ENCODE measurements around the gene NKD2.
"Not testable (repeated sequence)": the region's sequence is repeated elsewhere in the genome, so short reads cannot be mapped to it uniquely, and the experiment has no call there.

NKD2 gene

DNA sequence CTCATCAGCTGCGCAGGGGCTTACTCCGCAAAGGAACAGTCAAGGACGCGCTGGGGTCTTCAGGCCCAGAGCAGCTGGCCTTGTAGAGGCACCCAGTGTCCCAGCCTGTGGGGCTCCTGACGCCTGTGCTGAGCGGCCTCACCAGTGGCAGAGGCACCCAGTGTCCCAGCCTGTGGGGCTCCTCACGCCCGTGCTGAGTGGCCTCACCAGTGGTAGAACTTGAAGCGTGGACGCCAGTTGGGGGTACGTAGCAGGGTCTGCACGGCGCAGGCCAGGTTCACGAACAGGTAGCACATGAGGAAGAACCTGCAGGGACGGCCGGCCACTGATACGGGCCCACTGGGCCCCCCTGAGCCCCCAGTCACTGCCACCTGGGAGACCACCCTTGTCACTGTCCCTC lies 67.3 kb downstream of the NKD2 start:
- no peak for DNase-seq

DNA sequence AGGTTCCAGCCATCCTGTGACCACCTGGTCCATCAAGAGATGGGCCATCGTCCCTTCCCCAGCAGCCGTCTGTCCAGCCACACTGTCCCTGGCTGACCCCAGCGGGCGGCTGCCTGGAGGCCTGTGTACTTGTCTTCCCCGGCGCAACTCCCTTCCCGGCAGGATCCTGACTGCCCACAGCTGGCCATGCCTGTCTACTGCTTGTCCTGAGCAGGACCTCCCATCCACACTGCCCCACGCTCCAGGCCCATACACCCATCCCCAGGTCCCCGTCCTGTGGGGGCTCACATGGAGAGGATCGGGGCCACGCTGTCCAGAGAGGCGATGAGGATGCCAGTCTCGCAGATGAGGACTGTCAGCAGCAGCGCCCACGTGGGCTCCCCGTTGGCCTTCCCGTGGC lies 67.8 kb downstream of the NKD2 start:
- no peak for DNase-seq

DNA sequence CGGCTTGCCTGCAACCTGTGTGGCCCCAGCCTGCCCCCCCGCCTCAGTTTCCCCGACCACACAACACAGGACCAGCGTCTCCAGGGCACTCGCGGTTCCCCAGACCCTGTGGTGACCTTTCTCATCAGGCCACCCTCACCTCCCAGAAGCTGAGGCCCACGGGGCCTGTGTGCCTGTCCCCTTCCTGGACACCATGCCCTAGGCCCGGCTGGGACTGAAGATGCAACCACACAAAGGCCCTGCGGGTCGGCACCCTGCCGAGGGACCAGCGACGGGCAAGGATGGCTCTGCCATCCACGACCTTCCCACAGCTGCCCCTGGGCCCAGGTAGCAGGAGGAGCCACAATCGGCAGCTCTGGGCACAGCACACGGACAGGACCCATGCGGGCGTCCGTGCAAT lies 68.4 kb downstream of the NKD2 start:
- DNase-seq: no peak

DNA sequence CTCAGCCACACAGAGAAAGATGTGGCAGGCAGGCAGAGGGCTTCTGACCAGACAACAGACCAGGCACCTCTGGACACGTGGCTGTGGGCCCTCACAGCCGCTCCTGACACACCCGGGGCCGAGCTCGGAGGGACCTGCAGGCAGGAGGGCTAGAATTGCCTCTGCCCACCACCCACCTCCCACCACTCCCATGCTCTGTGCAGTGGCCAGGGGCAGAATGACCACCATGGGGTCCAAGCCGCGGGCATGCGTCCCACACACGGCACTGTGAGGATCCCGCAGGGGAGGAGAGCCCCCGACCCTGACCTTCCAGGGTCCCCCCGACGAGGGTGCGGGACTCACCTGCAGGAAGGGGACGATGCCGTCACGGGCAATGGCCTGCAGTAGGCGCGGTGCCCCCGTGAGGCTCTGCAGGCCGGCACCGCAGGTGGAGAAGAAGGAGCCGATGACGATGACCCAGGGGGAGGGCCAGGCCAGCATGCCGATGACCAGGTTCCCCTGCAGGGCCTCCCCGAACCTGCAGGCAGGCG lies 69.0 kb downstream of the NKD2 start:
- no peak for DNase-seq

DNA sequence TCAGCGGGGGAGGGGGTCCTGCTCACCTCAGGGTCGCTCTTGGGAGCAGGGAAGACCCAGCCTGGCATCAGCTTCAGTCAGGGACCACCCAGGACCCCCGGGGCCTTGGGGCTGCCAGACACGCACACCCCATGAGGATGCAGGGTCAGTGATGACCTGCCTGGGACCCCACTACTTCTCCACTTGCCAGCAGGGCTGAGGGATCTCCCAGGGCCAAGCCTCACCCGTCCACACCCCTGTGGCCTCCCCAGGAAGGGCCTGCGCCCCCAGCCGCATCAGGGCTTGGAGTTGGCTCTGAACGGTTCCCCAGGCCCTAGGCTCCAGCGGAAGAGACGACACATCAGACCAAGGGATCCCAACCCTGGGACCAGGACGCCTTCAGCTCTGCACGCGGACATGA lies 69.6 kb downstream of the NKD2 start:
- no peak for DNase-seq

DNA sequence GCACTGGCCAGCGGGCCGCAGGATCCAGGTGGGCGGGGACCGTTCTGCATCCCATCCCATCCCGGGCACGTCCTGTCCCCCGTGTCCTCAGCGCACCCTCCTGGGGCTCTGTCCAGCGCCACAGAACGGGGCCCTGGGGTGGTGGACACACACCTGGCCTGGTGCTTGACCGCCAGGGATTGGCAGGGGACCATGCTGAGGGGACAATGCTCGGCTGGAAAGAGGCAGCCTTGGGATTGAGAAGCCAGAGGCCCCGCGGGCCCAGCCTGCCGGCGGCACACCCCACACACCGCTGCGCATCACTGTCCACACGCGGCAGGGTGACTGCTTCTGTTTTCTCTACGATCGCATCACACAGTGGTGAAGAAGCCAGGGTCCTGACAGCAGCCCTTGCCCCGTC lies 70.2 kb downstream of the NKD2 start:
- DNase-seq: no peak

DNA sequence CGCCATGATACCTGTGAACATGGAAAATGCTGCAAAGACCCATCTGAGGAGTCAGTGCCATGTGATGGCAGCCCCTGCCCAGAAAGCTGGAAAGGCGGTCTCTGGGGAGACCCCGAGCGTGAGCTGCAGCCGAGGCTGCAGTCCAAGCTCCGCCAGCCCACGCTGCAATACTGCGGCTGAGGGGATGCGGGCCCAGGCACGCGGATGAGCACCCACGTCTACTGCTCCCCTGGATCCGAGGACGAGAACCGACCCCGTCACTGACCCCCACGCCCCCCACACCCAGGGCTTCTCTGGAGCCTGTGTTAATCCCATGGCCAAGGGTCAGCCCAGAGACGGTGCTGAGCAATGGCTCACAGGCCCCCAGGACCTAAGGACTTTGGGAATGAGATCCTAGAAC lies 70.9 kb downstream of the NKD2 start:
- no peak for DNase-seq

DNA sequence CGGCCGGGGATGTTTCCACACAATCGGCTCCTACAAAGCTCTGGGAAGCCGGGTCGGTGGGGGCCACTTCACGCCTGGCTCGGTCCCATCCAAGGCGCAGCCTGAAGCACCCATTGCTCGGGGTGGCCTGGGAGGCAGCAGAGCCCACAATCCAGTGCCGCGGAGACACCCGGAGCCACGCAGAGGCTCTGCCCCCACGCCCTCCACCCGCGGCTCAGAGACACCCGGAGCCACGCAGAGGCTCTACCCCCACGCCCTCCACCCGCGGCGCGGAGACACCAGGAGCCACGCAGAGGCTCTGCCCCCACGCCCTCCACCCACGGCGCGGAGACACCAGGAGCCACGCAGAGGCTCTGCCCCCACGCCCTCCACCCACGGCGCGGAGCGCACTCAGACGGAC lies 71.4 kb downstream of the NKD2 start:
- DNase-seq: no peak

DNA sequence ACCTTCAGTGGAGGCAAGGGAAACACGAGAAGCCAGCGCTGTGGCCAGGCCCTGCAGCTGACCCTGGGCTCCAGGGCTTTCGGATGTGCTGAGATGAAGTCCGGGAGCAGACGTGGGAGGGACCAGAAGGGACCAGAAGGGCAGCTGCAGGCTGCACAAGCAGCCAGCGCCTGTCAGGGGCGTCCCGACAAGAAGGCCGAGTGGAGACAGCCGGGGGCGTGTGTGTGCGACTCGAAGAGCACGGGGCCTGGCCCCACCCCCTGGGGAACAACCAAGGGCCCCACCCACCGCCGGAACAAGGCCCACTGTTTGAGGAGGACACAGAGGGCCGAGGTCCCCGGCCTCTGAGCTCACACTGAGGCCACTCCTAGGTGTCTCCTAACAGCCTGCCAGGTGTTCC lies 71.8 kb downstream of the NKD2 start:
- no peak for DNase-seq

DNA sequence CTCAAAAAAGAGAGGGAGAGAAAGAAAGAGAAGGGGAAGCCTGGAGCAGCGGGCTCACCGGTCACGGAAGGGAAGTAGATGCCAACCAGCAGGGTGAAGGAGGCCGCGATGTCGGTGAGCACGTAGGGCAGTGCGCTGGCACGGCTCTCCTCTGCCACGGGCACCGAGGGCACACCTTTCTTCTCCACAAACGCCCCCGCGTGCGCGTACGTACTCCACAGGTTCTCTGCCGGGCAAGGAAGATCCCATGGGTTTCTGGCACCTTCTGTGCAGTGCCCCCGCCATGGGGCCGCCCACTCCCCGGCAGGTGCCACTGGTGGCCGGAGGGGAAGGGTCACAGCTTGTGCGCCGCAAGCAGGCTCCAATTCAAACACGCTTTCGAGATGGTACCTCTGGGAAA lies 72.9 kb downstream of the NKD2 start:
- no peak for DNase-seq

DNA sequence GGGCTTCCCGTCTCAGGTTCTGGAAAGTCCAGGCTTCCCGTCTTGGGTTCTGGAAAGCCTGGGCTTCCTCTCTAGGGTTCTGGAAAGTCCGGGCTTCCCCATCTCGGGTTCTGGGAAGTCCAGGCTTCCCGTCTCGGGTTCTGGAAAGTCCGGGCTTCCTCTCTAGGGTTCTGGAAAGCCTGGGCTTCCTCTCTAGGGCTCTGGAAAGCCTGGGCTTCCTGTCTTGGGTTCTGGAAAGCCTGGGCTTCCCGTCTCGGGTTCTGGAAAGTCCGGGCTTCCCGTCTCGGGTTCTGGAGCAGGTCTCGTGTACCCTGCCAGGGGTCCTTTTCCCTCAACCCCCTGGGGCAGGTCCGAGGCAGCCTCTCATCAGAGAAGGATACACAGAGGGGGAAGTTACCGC lies 74.4 kb downstream of the NKD2 start:
- DNase-seq: not testable (repeated sequence)

DNA sequence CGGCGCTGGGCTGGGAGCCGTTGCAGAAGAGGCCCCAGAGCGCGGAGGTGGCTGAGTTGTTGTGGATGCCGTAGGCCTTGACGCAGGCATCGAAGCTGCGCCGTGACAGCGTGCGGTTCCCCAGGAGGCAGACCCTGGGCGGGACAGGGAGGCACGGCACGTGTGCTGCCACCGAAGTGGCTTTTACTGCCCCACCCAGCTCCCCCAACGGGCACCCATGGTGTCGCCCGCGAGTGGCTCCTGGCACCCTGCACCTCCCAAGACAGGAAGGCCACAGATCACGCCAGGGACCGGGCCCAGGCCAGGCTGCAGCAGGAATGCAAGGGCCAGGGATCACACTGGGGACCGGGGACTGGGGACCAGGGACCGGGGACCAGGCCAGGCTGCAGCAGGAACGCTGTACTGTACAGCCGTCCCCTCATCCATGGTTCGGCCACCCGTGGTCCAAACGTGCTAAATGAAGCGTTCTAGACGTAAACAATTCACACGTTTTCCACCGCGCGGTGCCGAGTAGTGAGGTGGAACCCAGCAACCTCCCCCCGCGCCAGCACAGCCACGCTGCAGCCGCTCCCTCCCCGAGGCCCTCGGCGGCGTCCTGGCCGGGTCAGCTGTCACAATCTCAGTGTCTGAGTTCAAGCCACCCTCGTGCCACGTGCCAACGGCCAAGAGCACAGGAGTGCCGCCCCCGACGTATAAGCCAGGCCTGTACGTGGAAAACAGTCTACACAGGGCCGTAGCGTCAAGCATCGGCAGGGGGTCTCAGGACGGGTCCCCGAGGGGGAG lies 75.4 kb downstream of the NKD2 start:
- DNase-seq: no peak

DNA sequence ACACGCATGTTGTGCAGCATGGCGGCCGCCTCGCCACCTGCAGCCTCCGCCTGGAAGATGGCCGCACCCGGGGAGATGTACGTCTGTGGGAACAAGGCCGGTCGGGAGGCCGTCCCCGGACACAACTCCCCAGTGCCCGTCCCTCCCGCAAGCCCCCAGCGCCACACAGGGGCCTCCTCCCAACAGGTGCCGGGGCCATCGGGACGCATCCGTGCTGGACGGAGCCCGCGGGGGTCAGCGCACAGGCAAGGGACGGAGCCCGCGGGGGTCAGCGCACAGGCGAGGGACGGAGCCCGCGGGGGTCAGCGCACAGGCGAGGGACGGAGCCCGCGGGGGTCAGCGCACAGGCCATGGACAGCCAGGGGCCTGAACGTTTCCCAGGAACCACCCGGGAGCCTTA lies 76.8 kb downstream of the NKD2 start:
- no peak for DNase-seq

DNA sequence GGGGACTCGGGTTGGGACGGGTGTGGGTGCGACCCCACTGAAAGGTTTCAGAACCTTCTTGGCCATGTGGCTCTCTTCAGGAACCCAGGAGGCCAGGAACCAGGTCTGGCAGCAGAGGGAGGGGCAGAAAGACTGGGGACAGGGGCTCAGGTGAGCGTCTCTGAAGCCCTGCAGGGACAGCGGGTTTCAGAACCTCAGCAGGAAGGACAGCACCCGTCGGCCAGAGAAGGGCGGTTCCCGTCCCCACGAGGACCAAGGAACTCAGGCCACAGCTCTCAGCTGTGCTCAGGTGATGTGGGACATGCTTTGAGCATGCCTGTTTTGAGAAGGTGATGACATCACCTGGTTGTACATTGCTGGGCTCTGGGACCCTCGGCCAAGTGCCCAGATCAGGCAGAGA lies 77.5 kb downstream of the NKD2 start:
- DNase-seq: no peak

DNA sequence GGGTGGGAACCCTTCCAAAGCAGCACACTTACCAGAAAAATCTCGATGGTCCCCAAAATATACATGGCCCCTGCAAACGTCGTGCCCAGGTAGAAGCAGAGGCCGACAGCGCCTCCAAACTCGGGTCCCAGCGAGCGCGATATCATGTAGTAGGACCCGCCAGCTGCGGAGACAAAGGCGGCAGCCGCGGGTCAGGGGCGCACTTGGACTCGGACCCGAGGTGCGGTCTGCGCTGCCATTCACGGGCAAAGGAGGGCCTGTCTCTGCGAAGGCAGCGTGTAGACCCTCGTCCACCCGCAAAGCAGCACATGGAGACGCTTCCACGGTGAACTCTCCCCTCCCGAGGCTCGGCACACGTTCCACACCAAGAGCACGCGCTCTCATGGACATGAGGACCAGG lies 78.3 kb downstream of the NKD2 start:
- DNase-seq: no peak

DNA sequence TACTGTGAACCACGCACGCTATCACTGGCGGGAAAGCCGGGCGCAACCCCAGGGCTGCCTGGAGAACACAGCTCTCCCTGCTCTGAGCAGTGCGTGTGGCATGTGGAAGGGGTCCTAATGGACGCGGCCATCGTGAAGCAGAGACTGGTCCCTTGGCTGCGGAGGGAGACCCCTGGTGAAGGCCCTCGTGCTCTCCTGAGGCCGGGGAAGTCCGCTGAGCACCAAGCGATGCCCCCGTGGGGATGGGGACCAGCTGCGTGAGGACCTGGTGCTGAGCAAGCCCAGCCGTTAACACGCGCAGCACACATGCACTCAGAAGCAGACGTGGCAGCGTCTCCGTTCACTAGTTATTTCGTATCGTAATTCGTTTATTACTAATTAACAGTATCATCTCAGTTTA lies 78.8 kb downstream of the NKD2 start:
- no peak for DNase-seq

DNA sequence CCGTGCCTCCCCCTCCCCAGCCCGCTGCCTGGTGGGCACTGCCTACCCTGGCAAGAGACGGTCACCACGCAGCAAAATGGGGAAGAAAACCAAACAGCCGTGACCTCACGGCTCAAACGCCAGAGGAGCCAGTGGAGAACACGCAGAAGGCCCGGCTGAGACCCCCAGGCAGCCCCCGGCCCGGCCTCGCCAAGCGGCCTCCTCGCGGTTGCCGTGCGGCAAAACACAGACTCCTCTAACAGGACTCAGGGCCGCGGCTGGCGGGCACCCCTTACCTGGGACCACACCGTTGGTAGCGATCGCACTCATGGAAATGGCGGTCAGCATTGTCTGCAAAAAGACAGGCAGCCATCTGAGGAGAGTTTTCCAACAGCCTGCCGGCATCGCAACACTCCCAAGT lies 79.4 kb downstream of the NKD2 start:
- no peak for DNase-seq
